ENCODE data around the gene NDRG4.
A peak's percentile ranks its signal among the peaks of the same experiment; 100 is the strongest.

Gene NDRG4, protein sequence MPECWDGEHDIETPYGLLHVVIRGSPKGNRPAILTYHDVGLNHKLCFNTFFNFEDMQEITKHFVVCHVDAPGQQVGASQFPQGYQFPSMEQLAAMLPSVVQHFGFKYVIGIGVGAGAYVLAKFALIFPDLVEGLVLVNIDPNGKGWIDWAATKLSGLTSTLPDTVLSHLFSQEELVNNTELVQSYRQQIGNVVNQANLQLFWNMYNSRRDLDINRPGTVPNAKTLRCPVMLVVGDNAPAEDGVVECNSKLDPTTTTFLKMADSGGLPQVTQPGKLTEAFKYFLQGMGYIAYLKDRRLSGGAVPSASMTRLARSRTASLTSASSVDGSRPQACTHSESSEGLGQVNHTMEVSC

DNA sequence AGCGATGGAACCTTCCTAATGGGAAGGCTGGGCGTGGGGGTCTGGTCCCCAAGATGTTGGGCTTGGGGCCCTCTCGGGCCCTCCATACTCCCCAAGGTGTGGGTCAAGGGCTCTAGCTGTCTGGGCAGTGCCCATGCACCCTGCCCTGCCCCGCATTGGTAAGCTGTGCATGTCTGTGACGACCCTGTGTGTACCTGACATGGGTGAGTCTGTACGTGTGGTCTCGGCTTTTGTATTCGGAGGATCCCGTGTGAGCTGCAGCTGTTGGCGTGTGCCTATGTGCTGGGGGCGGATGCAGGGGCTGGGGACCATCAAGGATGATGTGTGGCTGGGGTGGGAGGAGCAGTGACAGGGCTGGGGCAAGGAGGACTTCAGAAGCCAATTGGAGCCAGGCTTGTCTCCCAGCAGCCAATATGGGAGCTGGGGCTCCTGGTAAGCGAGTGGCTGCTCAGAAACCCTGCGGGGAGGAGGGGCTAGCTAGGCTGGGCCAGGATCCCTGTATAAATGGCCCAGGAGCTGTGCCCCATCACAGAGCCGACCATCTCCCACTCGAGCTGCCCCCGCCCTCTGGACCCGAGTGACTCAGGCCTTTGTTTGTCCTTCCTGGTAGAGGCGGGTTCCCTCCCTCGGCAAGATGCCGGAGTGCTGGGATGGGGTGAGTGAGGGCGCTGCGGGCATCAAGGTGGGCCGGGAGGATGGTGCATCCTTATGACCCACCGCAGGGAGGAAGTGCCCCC lies at the start of gene NDRG4:
Gene NDRG4 (plus strand): TSS at position 529 of the 737 bp plus-strand sequence. CDS start 106 bp downstream, at position 635.
- ATAC-seq (replicated peaks) (peak; percentile 44 to 58), DNase-seq (no peak)
- H3K36me3 Mint-ChIP-seq: peaks cover 0 to 2% of the 10 kb centered on the region in 2 donors
- peak within 1 kb of the TSS; percentile 37 for H3K27ac Mint-ChIP-seq
- no peaks in the 10 kb centered on the region for H3K9me3 Mint-ChIP-seq
- peaks cover 21 to 37% of the 10 kb centered on the region in 2 donors for H3K4me1 Mint-ChIP-seq
- peaks cover 26 to 62% of the 10 kb centered on the region in 2 donors for H3K27me3 Mint-ChIP-seq
- H3K4me3 Mint-ChIP-seq: peak within 1 kb of the TSS; percentile 83 to 85

DNA sequence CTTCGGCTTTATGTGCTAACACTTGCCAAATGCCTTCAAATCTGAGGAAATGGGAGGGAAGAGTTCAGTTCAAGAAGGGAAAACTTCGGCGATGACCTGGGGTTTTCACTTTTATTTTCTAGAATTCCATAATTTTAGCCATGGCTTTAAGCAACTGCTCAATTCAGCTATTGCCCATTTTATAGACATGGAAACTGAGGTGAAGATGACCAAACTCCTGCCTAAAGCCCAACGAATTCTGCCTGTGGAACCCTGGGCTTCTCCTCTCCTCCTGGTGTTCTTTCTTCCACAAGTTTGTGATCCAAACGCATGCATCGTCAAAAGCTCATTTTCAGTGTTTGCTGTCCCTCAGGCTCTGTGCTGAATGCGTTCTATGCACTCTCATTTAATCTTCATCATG lies 49.4 kb upstream of the NDRG4 start:
- no peak overlapping the region for H3K27ac Mint-ChIP-seq

GRCh38 chr16:58451265-58451689 lies 48.7 kb upstream of the NDRG4 start:
- no peaks in the 10 kb centered on the region for H3K36me3 Mint-ChIP-seq
- no peak overlapping the region for H3K27ac Mint-ChIP-seq
- no peaks in the 10 kb centered on the region for H3K4me1 Mint-ChIP-seq
- ATAC-seq (replicated peaks) (no peak), DNase-seq (no peak)
- peaks cover 10 to 13% of the 10 kb centered on the region in 2 donors for H3K27me3 Mint-ChIP-seq
- H3K4me3 Mint-ChIP-seq: no peak overlapping the region
- no peaks in the 10 kb centered on the region for H3K9me3 Mint-ChIP-seq

More for the DNA sequence above, 49.4 kb upstream of the NDRG4 start:
- Mint-ChIP-seq H3K4me3 (no peak overlapping the region), H3K27me3 (peaks cover 10 to 13% of the 10 kb centered on the region in 2 donors), H3K36me3 (no peaks in the 10 kb centered on the region), H3K4me1 (no peaks in the 10 kb centered on the region), H3K9me3 (no peaks in the 10 kb centered on the region)
- no peak for DNase-seq
- ATAC-seq (replicated peaks): no peak

- DNase-seq (no peak), ATAC-seq (replicated peaks) (no peak)
Measured at GRCh38 chr16:58451945-58452401, 48.0 kb upstream of the NDRG4 start.

DNA sequence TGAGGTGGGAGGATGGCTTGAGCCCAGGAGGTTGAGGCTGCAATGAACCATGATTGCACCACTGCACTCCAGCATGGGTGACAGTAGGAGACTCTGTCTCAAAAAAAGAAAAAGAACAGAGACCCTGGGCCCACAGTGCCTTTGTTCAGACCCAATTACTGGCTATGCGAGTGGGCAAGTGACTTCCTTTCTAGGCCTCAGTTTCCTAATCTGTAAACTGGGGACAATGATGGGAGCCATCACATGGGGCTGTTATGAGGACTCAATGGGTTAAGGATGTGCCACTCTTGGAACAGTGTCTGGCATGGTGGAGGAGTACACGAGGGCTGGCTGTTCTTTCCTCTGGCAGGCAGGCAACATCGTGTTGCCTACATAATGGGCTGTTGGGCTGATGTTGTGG lies 47.3 kb upstream of the NDRG4 start:
- no peak for ATAC-seq (replicated peaks)
- H3K27ac Mint-ChIP-seq: no peak overlapping the region
- peaks cover 10 to 13% of the 10 kb centered on the region in 2 donors for H3K27me3 Mint-ChIP-seq

More at GRCh38 chr16:58451945-58452401, 48.0 kb upstream of the NDRG4 start:
- H3K36me3 Mint-ChIP-seq: no peaks in the 10 kb centered on the region
- no peaks in the 10 kb centered on the region for H3K4me1 Mint-ChIP-seq
- H3K27ac Mint-ChIP-seq: no peak overlapping the region
- H3K27me3 Mint-ChIP-seq: peaks cover 10 to 13% of the 10 kb centered on the region in 2 donors
- H3K9me3 Mint-ChIP-seq: no peaks in the 10 kb centered on the region
- no peak overlapping the region for H3K4me3 Mint-ChIP-seq

DNA sequence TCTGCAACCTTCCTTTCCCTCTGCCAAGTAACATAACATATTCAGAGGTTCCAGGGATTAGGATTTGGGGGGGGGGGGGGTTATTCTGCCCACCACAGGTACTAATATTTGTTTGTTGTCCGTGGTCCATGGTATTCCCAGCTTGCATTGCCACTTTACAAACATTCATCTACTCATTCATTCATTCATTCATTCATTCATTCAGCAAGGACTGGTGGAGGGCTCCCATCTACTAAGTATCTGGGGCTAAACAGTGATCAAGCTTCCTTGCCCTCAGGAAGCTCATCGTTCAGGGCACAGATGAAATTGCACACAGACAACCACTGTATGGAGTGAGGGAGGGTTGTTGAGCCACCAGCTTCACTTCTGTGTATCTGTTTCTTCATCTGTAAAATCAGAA lies 45.8 kb upstream of the NDRG4 start:
- no peaks in the 10 kb centered on the region for H3K36me3 Mint-ChIP-seq
- no peak overlapping the region for H3K27ac Mint-ChIP-seq
- H3K9me3 Mint-ChIP-seq: peaks cover 0 to 2% of the 10 kb centered on the region in 2 donors
- ATAC-seq (replicated peaks): no peak
- DNase-seq: no peak
- peaks cover 10 to 13% of the 10 kb centered on the region in 2 donors for H3K27me3 Mint-ChIP-seq
- peaks cover 3 to 8% of the 10 kb centered on the region in 2 donors for H3K4me1 Mint-ChIP-seq
- H3K4me3 Mint-ChIP-seq: no peak overlapping the region

More for the DNA sequence above, 47.3 kb upstream of the NDRG4 start:
- no peak overlapping the region for H3K4me3 Mint-ChIP-seq
- H3K9me3 Mint-ChIP-seq: no peaks in the 10 kb centered on the region
- no peak for DNase-seq
- no peaks in the 10 kb centered on the region for H3K36me3 Mint-ChIP-seq
- H3K4me1 Mint-ChIP-seq: no peaks in the 10 kb centered on the region

DNA sequence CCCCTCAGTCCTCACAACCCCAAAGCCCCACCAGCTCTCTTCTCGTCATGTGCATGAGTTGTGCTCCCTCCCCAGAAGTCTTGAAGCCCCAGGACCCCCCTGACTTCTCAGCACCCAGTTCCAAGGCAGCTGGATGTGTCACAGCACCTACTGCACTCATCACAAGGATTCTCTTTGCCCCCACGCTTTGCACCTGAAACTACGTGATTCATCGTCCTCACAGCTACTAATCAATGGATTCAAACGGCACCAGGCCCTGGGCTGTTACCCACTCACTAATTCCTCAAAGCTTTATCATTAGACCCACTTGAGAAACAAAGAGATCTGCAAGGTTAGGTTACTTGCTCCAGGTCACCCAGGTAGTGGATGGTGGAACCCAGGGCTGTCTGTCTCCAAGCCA lies 45.1 kb upstream of the NDRG4 start:
- peaks cover 0 to 2% of the 10 kb centered on the region in 2 donors for H3K9me3 Mint-ChIP-seq
- H3K27ac Mint-ChIP-seq: no peak overlapping the region
- ATAC-seq (replicated peaks) (no peak), DNase-seq (no peak)
- peaks cover 7 to 14% of the 10 kb centered on the region in 2 donors for H3K4me1 Mint-ChIP-seq
- H3K36me3 Mint-ChIP-seq: no peaks in the 10 kb centered on the region
- H3K27me3 Mint-ChIP-seq: peaks cover 10 to 13% of the 10 kb centered on the region in 2 donors
- H3K4me3 Mint-ChIP-seq: no peak overlapping the region

GRCh38 chr16:58455750-58456149 lies 44.2 kb upstream of the NDRG4 start:
- no peak overlapping the region for H3K27ac Mint-ChIP-seq
- H3K4me3 Mint-ChIP-seq: no peak overlapping the region
- no peaks in the 10 kb centered on the region for H3K36me3 Mint-ChIP-seq
- peaks cover 7 to 14% of the 10 kb centered on the region in 2 donors for H3K4me1 Mint-ChIP-seq
- H3K9me3 Mint-ChIP-seq: peaks cover 0 to 2% of the 10 kb centered on the region in 2 donors
- DNase-seq (no peak), ATAC-seq (replicated peaks) (no peak)
- peaks cover 10 to 13% of the 10 kb centered on the region in 2 donors for H3K27me3 Mint-ChIP-seq

DNA sequence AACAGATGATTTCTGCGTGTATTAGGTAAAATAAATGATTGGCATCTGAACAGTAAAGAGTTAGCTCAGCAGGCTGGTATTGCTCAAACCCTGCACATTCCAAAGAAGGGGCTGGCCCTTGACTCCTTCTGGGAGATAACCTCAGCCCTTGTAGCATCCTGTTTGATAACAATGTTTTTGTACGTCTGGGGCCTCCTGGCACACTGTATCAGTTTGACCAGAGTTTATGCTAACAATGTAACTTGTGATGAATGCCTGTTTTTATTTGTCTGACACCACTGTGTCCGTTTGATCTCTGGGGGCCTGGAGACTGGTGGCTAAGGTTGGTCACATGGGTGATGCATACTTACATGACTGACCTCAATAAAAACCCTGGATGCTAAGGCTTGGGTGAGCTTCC lies 43.8 kb upstream of the NDRG4 start:
- Mint-ChIP-seq H3K36me3 (no peaks in the 10 kb centered on the region), H3K4me1 (peaks cover 7 to 14% of the 10 kb centered on the region in 2 donors), H3K27me3 (peaks cover 10 to 13% of the 10 kb centered on the region in 2 donors), H3K9me3 (peaks cover 0 to 2% of the 10 kb centered on the region in 2 donors), H3K4me3 (no peak overlapping the region), H3K27ac (no peak overlapping the region)
- ATAC-seq (replicated peaks): no peak
- DNase-seq: no peak

GRCh38 chr16:58458606-58459343 lies 41.2 kb upstream of the NDRG4 start:
- Mint-ChIP-seq H3K27me3 (peaks cover 19 to 31% of the 10 kb centered on the region in 2 donors), H3K4me3 (no peak overlapping the region), H3K36me3 (no peaks in the 10 kb centered on the region), H3K4me1 (peaks cover 10 to 20% of the 10 kb centered on the region in 2 donors), H3K27ac (peak overlapping the region; percentile 20), H3K9me3 (peaks cover 0 to 2% of the 10 kb centered on the region in 2 donors)
- DNase-seq (no peak), ATAC-seq (replicated peaks) (peak; percentile 27 to 48)

GRCh38 chr16:58459344-58460218 lies 40.4 kb upstream of the NDRG4 start:
- peak; percentile 73 to 80 for ATAC-seq (replicated peaks)
- H3K27me3 Mint-ChIP-seq: peaks cover 13 to 27% of the 10 kb centered on the region in 2 donors
- H3K4me3 Mint-ChIP-seq: no peak overlapping the region

GRCh38 chr16:58460219-58460610 lies 39.7 kb upstream of the NDRG4 start:
- Mint-ChIP-seq H3K9me3 (peaks cover 0 to 2% of the 10 kb centered on the region in 2 donors), H3K4me1 (peaks cover 16 to 29% of the 10 kb centered on the region in 2 donors), H3K4me3 (no peak overlapping the region), H3K36me3 (no peaks in the 10 kb centered on the region), H3K27ac (no peak overlapping the region), H3K27me3 (peaks cover 19 to 27% of the 10 kb centered on the region in 2 donors)
- no peak for ATAC-seq (replicated peaks)
- DNase-seq: no peak

More at GRCh38 chr16:58459344-58460218, 40.4 kb upstream of the NDRG4 start:
- H3K4me1 Mint-ChIP-seq: peaks cover 10 to 22% of the 10 kb centered on the region in 2 donors
- peaks cover 0 to 2% of the 10 kb centered on the region in 2 donors for H3K9me3 Mint-ChIP-seq
- DNase-seq: peak; percentile 37
- peak overlapping the region; percentile 20 for H3K27ac Mint-ChIP-seq
- no peaks in the 10 kb centered on the region for H3K36me3 Mint-ChIP-seq

GRCh38 chr16:58461056-58461455 lies 38.9 kb upstream of the NDRG4 start:
- no peaks in the 10 kb centered on the region for H3K36me3 Mint-ChIP-seq
- no peak overlapping the region for H3K4me3 Mint-ChIP-seq
- no peak for ATAC-seq (replicated peaks)
- peaks cover 0 to 2% of the 10 kb centered on the region in 2 donors for H3K9me3 Mint-ChIP-seq
- no peak overlapping the region for H3K27ac Mint-ChIP-seq
- peaks cover 17 to 30% of the 10 kb centered on the region in 2 donors for H3K4me1 Mint-ChIP-seq
- no peak for DNase-seq
- peaks cover 27 to 34% of the 10 kb centered on the region in 2 donors for H3K27me3 Mint-ChIP-seq

Data from stimulated activated naive B cell treated with anti-CD40 and anti-IgM and Interleukin-4, amounts not matched to agents 10 μg/mL and 1 μg/mL and 100 μg/mL, for 72 hours (primary cell).